ENCODE results near the gene CAMK2D. TPM values are rescaled to one million over a fixed set of nuclear protein-coding genes. Genes with fewer than 3 reads are reported as not detected.

Gene CAMK2D
- total RNA-seq, 1 donor from 2014 or later, result 31.7 TPM

GRCh38 chr4:113438596-113438995 lies 322.9 kb downstream of the CAMK2D start:
- DNase-seq (ENCODE audit: low spot score in 2 of 2, unreplicated experiment in 2 of 2), result no peak
- Mint-ChIP-seq H3K27me3 (ENCODE audit: low read depth) (no peaks in the 10 kb centered on the region), H3K36me3 (no peaks in the 10 kb centered on the region), H3K4me3 (no peak overlapping the region), H3K9me3 (no peaks in the 10 kb centered on the region), H3K4me1 (peaks cover 3% of the 10 kb centered on the region), H3K27ac (no peak overlapping the region)
- TF ChIP-seq CTCF (IDR thresholded peaks at IDR 0.05; ENCODE audit: unreplicated experiment), result no peak

- Mint-ChIP-seq H3K27ac (no peak overlapping the region), H3K4me3 (no peak overlapping the region), H3K9me3 (peaks cover 5% of the 10 kb centered on the region), H3K27me3 (ENCODE audit: low read depth) (no peaks in the 10 kb centered on the region), H3K4me1 (peaks cover 3% of the 10 kb centered on the region), H3K36me3 (no peaks in the 10 kb centered on the region)
- TF ChIP-seq CTCF (IDR thresholded peaks at IDR 0.05; ENCODE audit: unreplicated experiment), result no peak
- DNase-seq (ENCODE audit: low spot score in 2 of 2, unreplicated experiment in 2 of 2), result no peak
Measured at GRCh38 chr4:113437129-113437528, 324.4 kb downstream of the CAMK2D start.

- Mint-ChIP-seq H3K27me3 (ENCODE audit: low read depth) (no peaks in the 10 kb centered on the region), H3K36me3 (no peaks in the 10 kb centered on the region), H3K4me3 (no peak overlapping the region), H3K4me1 (peaks cover 3% of the 10 kb centered on the region), H3K9me3 (peaks cover 13% of the 10 kb centered on the region), H3K27ac (peak overlapping the region; percentile 62)
- TF ChIP-seq CTCF (IDR thresholded peaks at IDR 0.05; ENCODE audit: unreplicated experiment), result no peak
- no peak for DNase-seq (ENCODE audit: low spot score in 2 of 2, unreplicated experiment in 2 of 2)
Measured at GRCh38 chr4:113436360-113436759, 325.2 kb downstream of the CAMK2D start.

- TF ChIP-seq CTCF (IDR thresholded peaks at IDR 0.05; ENCODE audit: unreplicated experiment), result no peak
- Mint-ChIP-seq H3K36me3 (no peaks in the 10 kb centered on the region), H3K4me3 (no peak overlapping the region), H3K27ac (no peak overlapping the region), H3K4me1 (peaks cover 3% of the 10 kb centered on the region), H3K27me3 (ENCODE audit: low read depth) (no peaks in the 10 kb centered on the region), H3K9me3 (peaks cover 13% of the 10 kb centered on the region)
- DNase-seq (ENCODE audit: low spot score in 2 of 2, unreplicated experiment in 2 of 2), result no peak
Measured at GRCh38 chr4:113435893-113436292, 325.6 kb downstream of the CAMK2D start.

GRCh38 chr4:113434247-113434587 lies 327.3 kb downstream of the CAMK2D start:
- peaks cover 18% of the 10 kb centered on the region for H3K9me3 Mint-ChIP-seq
- H3K36me3 Mint-ChIP-seq, result no peaks in the 10 kb centered on the region
- TF ChIP-seq CTCF (IDR thresholded peaks at IDR 0.05; ENCODE audit: unreplicated experiment), result no peak
- peaks cover 3% of the 10 kb centered on the region for H3K4me1 Mint-ChIP-seq
- DNase-seq (ENCODE audit: low spot score in 2 of 2, unreplicated experiment in 2 of 2), result no peak
- H3K27ac Mint-ChIP-seq, result no peak overlapping the region
- no peak overlapping the region for H3K4me3 Mint-ChIP-seq
- H3K27me3 Mint-ChIP-seq (ENCODE audit: low read depth), result no peaks in the 10 kb centered on the region

Measured in mesothelial cell of epicardium (in vitro differentiated cells).